GM12878 (cell line): ENCODE data around the gene EPHB1. TPM values are rescaled to one million over a fixed set of nuclear protein-coding genes. Genes with fewer than 3 reads are reported as not detected.

Experiments used
- ATAC-seq: fragments of 200-7000 bp; cut with Tn5 transposase; 3 replicates; pipeline ENCODE4 v1.9.1; 2020; ENCODE audit warnings: mild to moderate bottlenecking, moderate library complexity
- BruUV-seq: library from RNA; stranded (reverse); fragments of 400-500 nt; replicated peaks from 2 replicates; lab custom pipeline; 2021; lab: Mats Ljungman, UMichigan
- CTCF ChIA-PET: fragments of 300-600 bp; sonication (Branson Sonifier 250); formaldehyde crosslinking; extraction: SDS; loops from one replicate; lab custom pipeline; 2021; ENCODE audit warnings: inconsistent platforms; lab: Yijun Ruan, JAX
- POLR2A ChIA-PET: fragments of 350-600 bp; formaldehyde crosslinking; extraction: SDS; loops from one replicate; lab custom pipeline; 2021; ENCODE audit warnings: inconsistent platforms; lab: Charles Lee
- RAD21 ChIA-PET: fragments of 300-600 bp; sonication (Branson Sonifier 250); formaldehyde crosslinking; loops from one replicate; lab custom pipeline; 2023; ENCODE audit warnings: antibody characterized with exemption; ENCODE audit not compliant: unreplicated experiment; lab: Charles Lee
- SMC1A ChIA-PET: fragments of 300-600 bp; sonication (Branson Sonifier 250); formaldehyde crosslinking; loops from one replicate; lab custom pipeline; 2023; ENCODE audit not compliant: unreplicated experiment, uncharacterized antibody; lab: Charles Lee
- DNase-seq: peaks from one replicate; pipeline ENCODE4 v3.0.0-alpha.2; 2011; ENCODE audit warnings: low read depth, low spot score
- FAIRE-seq: peaks from 3 replicates; lab custom pipeline; 2011; peaks lifted over from hg19 to GRCh38; lab: Jason Lieb, UNC
- H2AFZ ChIP-seq: 2 replicates; pipeline ENCODE4 v1.6.0; 2011; ENCODE audit warnings: low read depth, low read length, control low read depth; ENCODE audit not compliant: control insufficient read depth
- H3K27ac ChIP-seq: 2 replicates; pipeline ENCODE4 v1.5.1; 2011; ENCODE audit warnings: control low read depth; ENCODE audit not compliant: control insufficient read depth, insufficient read depth
- H3K27me3 ChIP-seq, 2 experiments: replicated peaks in 1 of 2; 2 replicates each; pipeline versions ENCODE4 v1.6.0 to v1.6.1; 2011; ENCODE audit warnings: low read length in 1 of 2; ENCODE audit not compliant: control insufficient read depth in 2 of 2, insufficient read depth in 2 of 2
- H3K36me3 ChIP-seq, 2 experiments: 2 replicates each; pipeline ENCODE4 v1.5.1; 2011; ENCODE audit warnings: low read length in 1 of 2; ENCODE audit not compliant: control insufficient read depth in 2 of 2, insufficient read depth in 2 of 2
- H3K4me1 ChIP-seq: 2 replicates; pipeline ENCODE4 v1.6.1; 2011; ENCODE audit warnings: mild to moderate bottlenecking, low read length, moderate library complexity, mixed read lengths; ENCODE audit not compliant: control insufficient read depth, insufficient read depth
- H3K4me2 ChIP-seq: 2 replicates; pipeline ENCODE4 v1.6.0; 2011; ENCODE audit warnings: control low read depth; ENCODE audit not compliant: control insufficient read depth, insufficient read depth
- H3K4me3 ChIP-seq: fragments of 200-600 bp; sonication (generic); 2 replicates; pipeline ENCODE4 v1.5.1; 2016
- H3K79me2 ChIP-seq: 2 replicates; pipeline ENCODE4 v1.6.0; 2011; ENCODE audit warnings: low read length; ENCODE audit not compliant: control insufficient read depth, insufficient read depth
- H3K9ac ChIP-seq: 2 replicates; pipeline ENCODE4 v1.8.0; 2011; ENCODE audit warnings: low read length, control low read depth, mixed read lengths; ENCODE audit not compliant: control insufficient read depth, insufficient read depth
- H3K9me3 ChIP-seq: replicated peaks from 3 replicates; pipeline ENCODE4 v1.5.1; 2011; ENCODE audit warnings: mild to moderate bottlenecking, low read length; ENCODE audit not compliant: control insufficient read depth, insufficient read depth
- H4K20me1 ChIP-seq: 2 replicates; pipeline ENCODE4 v1.6.0; 2011; ENCODE audit not compliant: control insufficient read depth, insufficient read depth
- FOXM1 ChIP-seq: IDR thresholded peaks from 2 replicates; pipeline ENCODE4 v1.6.1; 2012; ENCODE audit warnings: low read depth, mild to moderate bottlenecking, inconsistent platforms, low read length, moderate library complexity
- NFXL1 ChIP-seq: fragments of 450-650 bp; IDR thresholded peaks from 2 replicates; pipeline ENCODE4 v1.6.1; 2017; ENCODE audit warnings: antibody characterized with exemption, mild to moderate bottlenecking, borderline replicate concordance
- PAX8 ChIP-seq: fragments of 450-650 bp; IDR thresholded peaks from 2 replicates; pipeline ENCODE4 v1.6.1; 2017; ENCODE audit warnings: mild to moderate bottlenecking, moderate library complexity
- WGBS: methylation state at CpG from one replicate; pipeline ENCODE4 v1.1.6; 2016; ENCODE audit warnings: low lambda C conversion rate; ENCODE audit not compliant: insufficient replicate concordance, insufficient coverage; ENCODE audit errors: missing lambda C conversion rate; 5-methylcytosine and 5-hydroxymethylcytosine counted together
- in situ Hi-C: fragments of 300-500 bp; cut with MboI; formaldehyde crosslinking; loops from 9 replicates; pipeline ENCODE4 v1.14.3; 2018; ENCODE audit warnings: mixed read lengths
- intact Hi-C: fragments of 100-400 bp; cut with micrococcal nuclease; formaldehyde crosslinking; loops from one replicate; pipeline ENCODE4 v1.14.2; 2022; ENCODE audit not compliant: unreplicated experiment
- polyA plus RNA-seq, 11 experiments: library from polyadenylated mRNA; depleted of rRNA in 4 of 11; unstranded in 6 of 11; stranded (reverse) in 5 of 11; fragments of >200 nt; fragmentation: Nextera tagmentation in 4 of 11; fragmentation: Illumina TruSeq in 1 of 11; extraction: Ambion mirVana in 4 of 11; extraction: Trizol in 1 of 11; gene quantifications; 1 replicate in 1 of 11; 2 replicates in 10 of 11; pipeline versions ENCODE4 v1.2.1 to v1.2.3, GENCODE V29; 2011 to 2016; ENCODE audit warnings: inconsistent platforms in 2 of 11, missing spikeins in 2 of 11, low read depth in 1 of 11
- total RNA-seq, 4 experiments: library from RNA; depleted of rRNA in 3 of 4; stranded (reverse); fragments of >200 nt in 3 of 4; fragmentation: Illumina TruSeq in 1 of 4; extraction: Trizol in 1 of 4; gene quantifications; 2 replicates each; pipeline versions ENCODE4 v1.2.1 to v1.2.3, GENCODE V29; 2013 to 2021
- TF ChIP-seq, protein P1 (sequence below): fragments of 450-650 bp; IDR thresholded peaks from 2 replicates; pipeline ENCODE4 v1.6.1; 2017; ENCODE audit warnings: mild to moderate bottlenecking, moderate library complexity
- TF ChIP-seq, protein P2 (sequence below): fragments of 450-650 bp; IDR thresholded peaks from 2 replicates; pipeline ENCODE4 v1.6.1; 2016; ENCODE audit warnings: mild to moderate bottlenecking, moderate library complexity, borderline replicate concordance
- TF ChIP-seq, protein P3 (sequence below): IDR thresholded peaks from 2 replicates; pipeline ENCODE4 v1.6.1; 2011; ENCODE audit warnings: low read depth, low read length, improper control_type of control experiment, borderline replicate concordance
- TF ChIP-seq, protein P4 (sequence below): fragments of 450-650 bp; IDR thresholded peaks from 2 replicates; pipeline ENCODE4 v1.6.1; 2018; ENCODE audit warnings: mild to moderate bottlenecking, low read depth, moderate library complexity; ENCODE audit not compliant: partially characterized antibody
- TF ChIP-seq, protein P5 (sequence below): IDR thresholded peaks from 2 replicates; pipeline ENCODE4 v1.6.1; 2011; ENCODE audit warnings: low read depth, mild to moderate bottlenecking, low read length, moderate library complexity, borderline replicate concordance; ENCODE audit errors: extremely low read depth

The EPHB1 gene
- total and polyA plus RNA-seq, 10 of the 15 experiments (the other 5 are each of a cell fraction or from before 2014, with no cell fraction given): 0.33 to 23.8 (median 1.2) TPM

DNA sequence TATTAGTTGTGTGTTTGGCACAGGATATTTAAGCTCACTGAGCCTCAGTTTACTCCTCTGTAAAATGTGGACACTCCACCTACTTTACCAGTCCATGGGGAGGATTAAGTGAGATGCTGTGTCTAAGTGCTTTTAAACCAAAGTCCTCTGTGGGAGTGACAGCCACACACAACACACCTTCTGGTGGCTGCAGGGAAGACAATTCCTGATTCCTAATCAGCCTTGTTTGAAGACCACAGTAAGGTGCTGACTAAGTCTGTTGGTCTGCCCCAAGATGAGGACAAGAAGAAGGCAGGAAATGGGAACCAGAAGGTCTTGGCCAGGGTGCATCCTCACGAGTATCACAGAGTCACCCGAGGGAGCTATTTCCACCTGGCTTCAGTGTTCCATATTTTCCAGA is 52.3 kb downstream of the EPHB1 start:
- H3K4me2 ChIP-seq: no peak overlapping the region
- TF ChIP-seq, protein P1, sequence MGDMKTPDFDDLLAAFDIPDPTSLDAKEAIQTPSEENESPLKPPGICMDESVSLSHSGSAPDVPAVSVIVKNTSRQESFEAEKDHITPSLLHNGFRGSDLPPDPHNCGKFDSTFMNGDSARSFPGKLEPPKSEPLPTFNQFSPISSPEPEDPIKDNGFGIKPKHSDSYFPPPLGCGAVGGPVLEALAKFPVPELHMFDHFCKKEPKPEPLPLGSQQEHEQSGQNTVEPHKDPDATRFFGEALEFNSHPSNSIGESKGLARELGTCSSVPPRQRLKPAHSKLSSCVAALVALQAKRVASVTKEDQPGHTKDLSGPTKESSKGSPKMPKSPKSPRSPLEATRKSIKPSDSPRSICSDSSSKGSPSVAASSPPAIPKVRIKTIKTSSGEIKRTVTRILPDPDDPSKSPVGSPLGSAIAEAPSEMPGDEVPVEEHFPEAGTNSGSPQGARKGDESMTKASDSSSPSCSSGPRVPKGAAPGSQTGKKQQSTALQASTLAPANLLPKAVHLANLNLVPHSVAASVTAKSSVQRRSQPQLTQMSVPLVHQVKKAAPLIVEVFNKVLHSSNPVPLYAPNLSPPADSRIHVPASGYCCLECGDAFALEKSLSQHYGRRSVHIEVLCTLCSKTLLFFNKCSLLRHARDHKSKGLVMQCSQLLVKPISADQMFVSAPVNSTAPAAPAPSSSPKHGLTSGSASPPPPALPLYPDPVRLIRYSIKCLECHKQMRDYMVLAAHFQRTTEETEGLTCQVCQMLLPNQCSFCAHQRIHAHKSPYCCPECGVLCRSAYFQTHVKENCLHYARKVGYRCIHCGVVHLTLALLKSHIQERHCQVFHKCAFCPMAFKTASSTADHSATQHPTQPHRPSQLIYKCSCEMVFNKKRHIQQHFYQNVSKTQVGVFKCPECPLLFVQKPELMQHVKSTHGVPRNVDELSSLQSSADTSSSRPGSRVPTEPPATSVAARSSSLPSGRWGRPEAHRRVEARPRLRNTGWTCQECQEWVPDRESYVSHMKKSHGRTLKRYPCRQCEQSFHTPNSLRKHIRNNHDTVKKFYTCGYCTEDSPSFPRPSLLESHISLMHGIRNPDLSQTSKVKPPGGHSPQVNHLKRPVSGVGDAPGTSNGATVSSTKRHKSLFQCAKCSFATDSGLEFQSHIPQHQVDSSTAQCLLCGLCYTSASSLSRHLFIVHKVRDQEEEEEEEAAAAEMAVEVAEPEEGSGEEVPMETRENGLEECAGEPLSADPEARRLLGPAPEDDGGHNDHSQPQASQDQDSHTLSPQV: no peak
- TF ChIP-seq FOXM1 (no peak), PAX8 (no peak), NFXL1 (no peak)
- TF ChIP-seq, protein P2, sequence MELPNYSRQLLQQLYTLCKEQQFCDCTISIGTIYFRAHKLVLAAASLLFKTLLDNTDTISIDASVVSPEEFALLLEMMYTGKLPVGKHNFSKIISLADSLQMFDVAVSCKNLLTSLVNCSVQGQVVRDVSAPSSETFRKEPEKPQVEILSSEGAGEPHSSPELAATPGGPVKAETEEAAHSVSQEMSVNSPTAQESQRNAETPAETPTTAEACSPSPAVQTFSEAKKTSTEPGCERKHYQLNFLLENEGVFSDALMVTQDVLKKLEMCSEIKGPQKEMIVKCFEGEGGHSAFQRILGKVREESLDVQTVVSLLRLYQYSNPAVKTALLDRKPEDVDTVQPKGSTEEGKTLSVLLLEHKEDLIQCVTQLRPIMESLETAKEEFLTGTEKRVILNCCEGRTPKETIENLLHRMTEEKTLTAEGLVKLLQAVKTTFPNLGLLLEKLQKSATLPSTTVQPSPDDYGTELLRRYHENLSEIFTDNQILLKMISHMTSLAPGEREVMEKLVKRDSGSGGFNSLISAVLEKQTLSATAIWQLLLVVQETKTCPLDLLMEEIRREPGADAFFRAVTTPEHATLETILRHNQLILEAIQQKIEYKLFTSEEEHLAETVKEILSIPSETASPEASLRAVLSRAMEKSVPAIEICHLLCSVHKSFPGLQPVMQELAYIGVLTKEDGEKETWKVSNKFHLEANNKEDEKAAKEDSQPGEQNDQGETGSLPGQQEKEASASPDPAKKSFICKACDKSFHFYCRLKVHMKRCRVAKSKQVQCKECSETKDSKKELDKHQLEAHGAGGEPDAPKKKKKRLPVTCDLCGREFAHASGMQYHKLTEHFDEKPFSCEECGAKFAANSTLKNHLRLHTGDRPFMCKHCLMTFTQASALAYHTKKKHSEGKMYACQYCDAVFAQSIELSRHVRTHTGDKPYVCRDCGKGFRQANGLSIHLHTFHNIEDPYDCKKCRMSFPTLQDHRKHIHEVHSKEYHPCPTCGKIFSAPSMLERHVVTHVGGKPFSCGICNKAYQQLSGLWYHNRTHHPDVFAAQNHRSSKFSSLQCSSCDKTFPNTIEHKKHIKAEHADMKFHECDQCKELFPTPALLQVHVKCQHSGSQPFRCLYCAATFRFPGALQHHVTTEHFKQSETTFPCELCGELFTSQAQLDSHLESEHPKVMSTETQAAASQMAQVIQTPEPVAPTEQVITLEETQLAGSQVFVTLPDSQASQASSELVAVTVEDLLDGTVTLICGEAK: no peak
- TF ChIP-seq, protein P3, sequence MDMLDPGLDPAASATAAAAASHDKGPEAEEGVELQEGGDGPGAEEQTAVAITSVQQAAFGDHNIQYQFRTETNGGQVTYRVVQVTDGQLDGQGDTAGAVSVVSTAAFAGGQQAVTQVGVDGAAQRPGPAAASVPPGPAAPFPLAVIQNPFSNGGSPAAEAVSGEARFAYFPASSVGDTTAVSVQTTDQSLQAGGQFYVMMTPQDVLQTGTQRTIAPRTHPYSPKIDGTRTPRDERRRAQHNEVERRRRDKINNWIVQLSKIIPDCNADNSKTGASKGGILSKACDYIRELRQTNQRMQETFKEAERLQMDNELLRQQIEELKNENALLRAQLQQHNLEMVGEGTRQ: no peak
- TF ChIP-seq, protein P4, sequence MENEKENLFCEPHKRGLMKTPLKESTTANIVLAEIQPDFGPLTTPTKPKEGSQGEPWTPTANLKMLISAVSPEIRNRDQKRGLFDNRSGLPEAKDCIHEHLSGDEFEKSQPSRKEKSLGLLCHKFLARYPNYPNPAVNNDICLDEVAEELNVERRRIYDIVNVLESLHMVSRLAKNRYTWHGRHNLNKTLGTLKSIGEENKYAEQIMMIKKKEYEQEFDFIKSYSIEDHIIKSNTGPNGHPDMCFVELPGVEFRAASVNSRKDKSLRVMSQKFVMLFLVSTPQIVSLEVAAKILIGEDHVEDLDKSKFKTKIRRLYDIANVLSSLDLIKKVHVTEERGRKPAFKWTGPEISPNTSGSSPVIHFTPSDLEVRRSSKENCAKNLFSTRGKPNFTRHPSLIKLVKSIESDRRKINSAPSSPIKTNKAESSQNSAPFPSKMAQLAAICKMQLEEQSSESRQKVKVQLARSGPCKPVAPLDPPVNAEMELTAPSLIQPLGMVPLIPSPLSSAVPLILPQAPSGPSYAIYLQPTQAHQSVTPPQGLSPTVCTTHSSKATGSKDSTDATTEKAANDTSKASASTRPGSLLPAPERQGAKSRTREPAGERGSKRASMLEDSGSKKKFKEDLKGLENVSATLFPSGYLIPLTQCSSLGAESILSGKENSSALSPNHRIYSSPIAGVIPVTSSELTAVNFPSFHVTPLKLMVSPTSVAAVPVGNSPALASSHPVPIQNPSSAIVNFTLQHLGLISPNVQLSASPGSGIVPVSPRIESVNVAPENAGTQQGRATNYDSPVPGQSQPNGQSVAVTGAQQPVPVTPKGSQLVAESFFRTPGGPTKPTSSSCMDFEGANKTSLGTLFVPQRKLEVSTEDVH: no peak
- TF ChIP-seq, protein P5, sequence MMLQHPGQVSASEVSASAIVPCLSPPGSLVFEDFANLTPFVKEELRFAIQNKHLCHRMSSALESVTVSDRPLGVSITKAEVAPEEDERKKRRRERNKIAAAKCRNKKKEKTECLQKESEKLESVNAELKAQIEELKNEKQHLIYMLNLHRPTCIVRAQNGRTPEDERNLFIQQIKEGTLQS: no peak

More for the DNA sequence above, 52.3 kb downstream of the EPHB1 start:
- peaks cover 9% of the 10 kb centered on the region for H3K4me1 ChIP-seq
- no peak overlapping the region for H3K9ac ChIP-seq
- no peaks in the 10 kb centered on the region for H3K27me3 ChIP-seq
- H4K20me1 ChIP-seq: no peaks in the 10 kb centered on the region
- intact Hi-C loops (no loop called here), in situ Hi-C loops (no loop called here)
- CTCF ChIA-PET: interaction anchor here (0.7 kb wide), 1 partner anchor 9 kb away, joined by 3 read pairs; no protein-coding TSS in a partner anchor
- H3K36me3 ChIP-seq: peaks cover 0 to 2% of the 10 kb centered on the region in 2 experiments; a peak in 2 of 4 replicates
- no peak overlapping the region for H3K27ac ChIP-seq
- POLR2A ChIA-PET: interaction anchor here (0.5 kb wide), 1 partner anchor 51 kb away, joined by 3 read pairs; no protein-coding TSS in a partner anchor
- SMC1A ChIA-PET: interaction anchor here (1.0 kb wide), 1 partner anchor 17 kb away, joined by 3 read pairs; no protein-coding TSS in a partner anchor
- H2AFZ ChIP-seq: no peak overlapping the region
- no peak for FAIRE-seq
- no peak for ATAC-seq
- no peak overlapping the region for H3K4me3 ChIP-seq
- no TSS peak for BruUV-seq
- RAD21 ChIA-PET: no interaction called here
- 22% methylated on average over 2 of the region's 2 CpGs for WGBS
- peaks cover 2% of the 10 kb centered on the region; the same call in 2 of the 3 replicates for H3K9me3 ChIP-seq
- DNase-seq: no peak
- peaks cover 17% of the 10 kb centered on the region for H3K79me2 ChIP-seq
